ENCODE data around the gene IGF2R. TPM values are rescaled to one million over a fixed set of nuclear protein-coding genes. Genes with fewer than 3 reads are reported as not detected.
"Not testable (repeated sequence)": the region's sequence is repeated elsewhere in the genome, so short reads cannot be mapped to it uniquely, and the experiment has no call there.

The IGF2R gene
- total RNA-seq, 1 donor from 2014 or later, result 109 TPM

DNA sequence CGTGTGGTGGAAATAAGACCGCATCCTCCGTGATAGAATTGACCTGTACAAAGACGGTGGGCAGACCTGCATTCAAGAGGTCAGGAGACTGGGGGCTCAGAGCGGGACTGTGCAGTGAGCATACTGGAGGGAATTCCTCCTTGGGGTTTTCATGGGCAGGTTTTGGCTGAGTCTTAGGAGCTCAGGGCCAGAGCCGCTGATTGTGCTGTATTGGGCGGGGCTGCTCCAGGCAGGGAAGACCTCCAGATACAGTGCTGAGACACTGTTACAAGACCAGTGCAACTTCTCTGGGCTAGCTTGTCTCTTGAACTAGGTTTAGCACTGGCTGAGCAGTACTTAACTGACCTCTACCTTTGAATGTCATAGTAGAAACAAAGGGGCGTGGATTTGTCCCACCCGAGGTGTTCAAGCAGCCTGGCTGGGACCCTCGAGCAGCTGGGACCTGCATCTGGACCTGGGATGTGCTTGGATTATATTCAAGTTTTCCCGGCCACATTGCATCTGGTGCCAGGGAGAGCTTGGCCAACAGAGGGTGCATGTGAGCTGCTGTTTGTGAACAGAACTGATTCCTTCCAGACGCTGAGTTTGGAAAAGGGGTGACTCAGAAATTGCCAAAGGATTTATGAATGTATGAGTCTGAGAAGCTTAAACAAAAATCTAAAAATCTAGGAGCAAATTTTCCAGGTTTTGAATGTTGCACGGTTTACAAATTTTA, 119.3 kb downstream of the IGF2R start:
- H3K36me3 ChIP-seq (ENCODE audit: control insufficient read depth, insufficient read depth, low read length), result peaks cover 46% of the 10 kb centered on the region
- TF ChIP-seq, protein P1, sequence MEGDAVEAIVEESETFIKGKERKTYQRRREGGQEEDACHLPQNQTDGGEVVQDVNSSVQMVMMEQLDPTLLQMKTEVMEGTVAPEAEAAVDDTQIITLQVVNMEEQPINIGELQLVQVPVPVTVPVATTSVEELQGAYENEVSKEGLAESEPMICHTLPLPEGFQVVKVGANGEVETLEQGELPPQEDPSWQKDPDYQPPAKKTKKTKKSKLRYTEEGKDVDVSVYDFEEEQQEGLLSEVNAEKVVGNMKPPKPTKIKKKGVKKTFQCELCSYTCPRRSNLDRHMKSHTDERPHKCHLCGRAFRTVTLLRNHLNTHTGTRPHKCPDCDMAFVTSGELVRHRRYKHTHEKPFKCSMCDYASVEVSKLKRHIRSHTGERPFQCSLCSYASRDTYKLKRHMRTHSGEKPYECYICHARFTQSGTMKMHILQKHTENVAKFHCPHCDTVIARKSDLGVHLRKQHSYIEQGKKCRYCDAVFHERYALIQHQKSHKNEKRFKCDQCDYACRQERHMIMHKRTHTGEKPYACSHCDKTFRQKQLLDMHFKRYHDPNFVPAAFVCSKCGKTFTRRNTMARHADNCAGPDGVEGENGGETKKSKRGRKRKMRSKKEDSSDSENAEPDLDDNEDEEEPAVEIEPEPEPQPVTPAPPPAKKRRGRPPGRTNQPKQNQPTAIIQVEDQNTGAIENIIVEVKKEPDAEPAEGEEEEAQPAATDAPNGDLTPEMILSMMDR (IDR thresholded peaks at IDR 0.05; ENCODE audit: insufficient read depth, low read length, severe bottlenecking), result peak; percentile 72
- H3K4me3 ChIP-seq (ENCODE audit: low read depth, low read length), result no peak overlapping the region
- DNase-seq (ENCODE audit: low read depth) (peak; percentile 72), FAIRE-seq (no peak)
- no peaks in the 10 kb centered on the region for H3K27me3 ChIP-seq (ENCODE audit: control insufficient read depth, insufficient read depth, low read length)

DNA sequence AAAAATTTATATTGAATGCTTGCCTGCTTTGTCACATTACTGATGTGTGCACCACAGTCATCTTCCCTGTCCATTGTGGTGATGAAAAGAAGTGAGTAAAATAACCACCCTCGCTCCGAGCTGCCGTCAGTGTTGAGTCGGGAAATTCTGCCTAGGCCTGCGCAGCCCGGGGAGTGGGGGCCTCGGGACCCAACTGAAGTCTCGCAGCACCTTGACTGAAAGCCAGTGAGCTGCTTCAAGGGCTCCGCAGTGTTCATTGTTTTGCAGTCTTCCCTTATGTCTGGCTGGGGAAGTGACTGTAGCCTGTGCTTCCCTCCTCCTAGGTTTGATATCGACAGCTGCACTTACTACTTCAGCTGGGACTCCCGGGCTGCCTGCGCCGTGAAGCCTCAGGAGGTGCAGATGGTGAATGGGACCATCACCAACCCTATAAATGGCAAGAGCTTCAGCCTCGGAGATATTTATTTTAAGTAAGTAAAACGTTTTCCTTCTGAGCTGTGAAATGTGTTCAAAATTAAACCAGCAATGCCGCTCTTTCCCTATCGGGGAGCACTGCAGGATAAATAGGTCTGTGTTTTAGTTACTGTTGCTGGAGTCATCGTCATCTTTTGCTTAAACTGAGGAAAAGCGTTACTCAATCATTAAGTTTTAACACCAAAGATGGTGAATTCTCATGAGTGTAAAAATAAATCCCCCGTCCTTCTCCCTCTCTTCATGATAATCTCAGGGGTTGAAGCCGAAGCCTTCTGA, 120.1 kb downstream of the IGF2R start:
- Histone ChIP-seq H3K27me3 (ENCODE audit: control insufficient read depth, insufficient read depth, low read length) (no peaks in the 10 kb centered on the region), H3K4me3 (ENCODE audit: low read depth, low read length) (no peak overlapping the region), H3K36me3 (ENCODE audit: control insufficient read depth, insufficient read depth, low read length) (peaks cover 44% of the 10 kb centered on the region)
- TF ChIP-seq, protein P1 (IDR thresholded peaks at IDR 0.05; ENCODE audit: insufficient read depth, low read length, severe bottlenecking), result no peak
- no peak for FAIRE-seq
- DNase-seq (ENCODE audit: low read depth), result no peak

DNA sequence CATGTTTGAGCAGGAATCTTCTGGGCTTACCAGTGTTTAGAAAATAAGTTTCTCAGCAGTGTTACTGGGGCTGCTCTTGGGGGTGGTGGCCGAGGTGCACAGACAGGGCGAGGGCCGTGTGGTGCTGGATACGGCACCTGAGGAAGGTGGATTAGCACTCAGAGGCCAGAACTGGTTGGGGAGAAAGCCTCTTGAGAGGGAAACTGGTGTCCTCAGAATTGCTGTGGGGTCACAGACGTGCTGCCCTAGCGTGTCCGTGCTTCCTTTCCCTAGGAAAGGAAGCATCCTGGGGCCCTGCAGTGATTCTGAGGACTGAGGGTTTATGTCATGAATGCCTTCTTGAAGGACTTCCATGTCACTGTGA, 120.6 kb downstream of the IGF2R start:
- TF ChIP-seq, protein P1 (IDR thresholded peaks at IDR 0.05; ENCODE audit: insufficient read depth, low read length, severe bottlenecking), result no peak
- Histone ChIP-seq H3K36me3 (ENCODE audit: control insufficient read depth, insufficient read depth, low read length) (peaks cover 41% of the 10 kb centered on the region), H3K27me3 (ENCODE audit: control insufficient read depth, insufficient read depth, low read length) (no peaks in the 10 kb centered on the region), H3K4me3 (ENCODE audit: low read depth, low read length) (no peak overlapping the region)
- DNase-seq (ENCODE audit: low read depth), result no peak
- peak; percentile 36 for FAIRE-seq

DNA sequence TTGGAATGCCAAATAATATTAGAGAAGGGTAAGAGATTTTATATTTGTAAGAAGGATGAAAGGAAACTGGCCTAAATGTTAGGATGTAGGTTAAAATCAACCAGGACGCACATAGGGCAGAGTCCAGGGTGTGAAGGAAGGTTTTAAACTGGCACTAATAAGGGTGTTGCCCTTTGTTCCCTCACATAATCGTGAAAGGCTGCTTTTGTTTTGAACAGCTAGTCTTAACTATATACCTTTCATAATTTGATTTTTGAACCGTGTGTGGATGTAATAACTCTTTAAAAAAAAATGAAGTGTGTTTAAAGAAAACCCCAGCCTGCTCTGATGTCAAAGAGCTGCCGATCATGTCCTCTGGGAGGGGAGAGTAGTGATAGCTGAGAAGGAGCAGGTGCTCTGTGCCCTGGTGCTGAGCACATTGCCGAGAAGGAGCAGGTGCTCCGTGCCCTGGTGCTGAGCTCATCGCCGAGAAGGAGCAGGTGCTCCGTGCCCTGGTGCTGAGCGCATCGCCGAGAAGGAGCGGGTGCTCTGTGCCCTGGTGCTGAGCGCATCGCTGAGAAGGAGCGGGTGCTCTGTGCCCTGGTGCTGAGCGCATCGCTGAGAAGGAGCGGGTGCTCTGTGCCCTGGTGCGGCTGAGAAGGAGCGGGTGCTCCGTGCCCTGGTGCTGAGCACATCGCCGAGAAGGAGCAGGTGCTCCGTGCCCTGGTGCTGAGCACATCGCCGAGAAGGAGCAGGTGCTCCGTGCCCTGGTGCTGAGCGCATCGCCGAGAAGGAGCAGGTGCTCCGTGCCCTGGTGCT, 121.8 kb downstream of the IGF2R start:
- H3K36me3 ChIP-seq (ENCODE audit: control insufficient read depth, insufficient read depth, low read length), result peaks cover 33% of the 10 kb centered on the region
- FAIRE-seq; H3K4me3 ChIP-seq (ENCODE audit: low read depth, low read length); H3K27me3 ChIP-seq (ENCODE audit: control insufficient read depth, insufficient read depth, low read length); DNase-seq (ENCODE audit: low read depth): not testable (repeated sequence)

DNA sequence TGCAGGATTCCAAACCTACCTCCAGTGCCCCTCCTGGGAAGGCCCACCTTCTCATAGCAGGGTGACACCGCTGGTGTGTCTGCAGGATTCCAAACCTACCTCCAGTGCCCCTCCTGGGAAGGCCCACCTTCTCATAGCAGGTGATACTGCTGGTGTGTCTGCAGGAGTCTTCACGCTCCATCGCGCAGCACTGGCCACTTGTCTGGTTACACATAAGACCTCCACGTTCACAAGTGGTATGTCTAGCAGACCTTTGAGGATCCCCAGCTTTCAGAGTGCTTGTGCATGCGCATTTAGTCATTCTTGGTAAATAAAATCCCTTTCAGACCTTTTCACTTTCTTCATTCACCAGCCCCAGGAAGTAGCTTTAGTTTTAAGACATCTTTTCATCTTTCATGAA, 123.3 kb downstream of the IGF2R start:
- not testable (repeated sequence) for FAIRE-seq; DNase-seq (ENCODE audit: low read depth); H3K27me3 ChIP-seq (ENCODE audit: control insufficient read depth, insufficient read depth, low read length); H3K4me3 ChIP-seq (ENCODE audit: low read depth, low read length)
- peaks cover 35% of the 10 kb centered on the region for H3K36me3 ChIP-seq (ENCODE audit: control insufficient read depth, insufficient read depth, low read length)

DNA sequence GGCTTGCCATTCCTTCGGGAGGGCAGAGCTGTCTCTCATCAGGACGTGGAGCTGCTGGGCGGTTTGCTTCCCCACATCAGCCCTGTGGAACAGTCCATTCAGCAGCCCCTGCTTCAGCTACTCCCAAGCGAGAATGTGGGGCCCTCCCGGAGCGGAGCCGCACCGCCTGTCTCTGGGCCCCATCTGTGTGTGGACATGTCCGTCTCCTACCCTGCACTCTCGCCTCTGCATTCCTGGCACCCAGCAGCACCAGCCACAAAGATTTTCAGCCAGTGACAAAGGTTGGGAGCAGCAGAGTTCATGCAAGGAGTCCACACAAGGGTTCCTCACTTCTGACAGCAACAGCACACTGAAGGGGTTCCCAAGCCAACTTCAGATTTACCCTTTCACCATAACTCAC, 123.7 kb downstream of the IGF2R start:
- Histone ChIP-seq H3K27me3 (ENCODE audit: control insufficient read depth, insufficient read depth, low read length) (no peaks in the 10 kb centered on the region), H3K36me3 (ENCODE audit: control insufficient read depth, insufficient read depth, low read length) (peaks cover 36% of the 10 kb centered on the region), H3K4me3 (ENCODE audit: low read depth, low read length) (no peak overlapping the region)
- TF ChIP-seq, protein P1 (IDR thresholded peaks at IDR 0.05; ENCODE audit: insufficient read depth, low read length, severe bottlenecking), result no peak
- FAIRE-seq (no peak), DNase-seq (ENCODE audit: low read depth) (no peak)
